Kidney tubule cell (primary cell): ENCODE measurements around the gene SRRM4.

ENCODE experiments used
- DNase-seq: peaks from one replicate; pipeline ENCODE4 v3.0.0-alpha.2; 2018; ENCODE audit warnings: low spot score

The SRRM4 gene

GRCh38 chr12:119204671-119205285, 223.4 kb downstream of the SRRM4 start:
- DNase-seq = no peak

GRCh38 chr12:119206348-119207062, 225.2 kb downstream of the SRRM4 start:
- no peak for DNase-seq

GRCh38 chr12:119207063-119207560, 225.8 kb downstream of the SRRM4 start:
- DNase-seq = no peak

- peak; percentile 50 for DNase-seq
Measured at GRCh38 chr12:119208626-119209061, 227.3 kb downstream of the SRRM4 start.

GRCh38 chr12:119211884-119212283, 230.5 kb downstream of the SRRM4 start:
- DNase-seq = no peak
